Loucy (cell line): ENCODE measurements around the gene RBM20.

Experiments used
- H2AFZ ChIP-seq: fragments of 200-600 bp; sonication (generic); 2 replicates; pipeline ENCODE4 v1.6.0; 2016; ENCODE audit warnings: antibody characterized with exemption, mild to moderate bottlenecking, low read length, moderate library complexity
- H3F3A ChIP-seq: fragments of 200-600 bp; 2 replicates; pipeline ENCODE4 v1.6.0; 2016; ENCODE audit warnings: antibody characterized with exemption, low read depth, mild to moderate bottlenecking
- H3K27me3 ChIP-seq: fragments of 200-600 bp; sonication (generic); 2 replicates; pipeline ENCODE4 v1.6.1; 2014; ENCODE audit warnings: low read length, mild to moderate bottlenecking; ENCODE audit not compliant: insufficient read depth, poor library complexity, severe bottlenecking
- H3K36me3 ChIP-seq: fragments of 200-600 bp; sonication (generic); 2 replicates; pipeline ENCODE4 v1.6.1; 2016; ENCODE audit warnings: low read length; ENCODE audit not compliant: insufficient read depth
- H3K4me1 ChIP-seq: fragments of 200-600 bp; sonication (generic); 2 replicates; pipeline ENCODE4 v1.5.1; 2014; ENCODE audit warnings: low read length, mild to moderate bottlenecking; ENCODE audit not compliant: insufficient read depth, poor library complexity, severe bottlenecking
- H3K4me2 ChIP-seq: fragments of 200-600 bp; sonication (generic); 2 replicates; pipeline ENCODE4 v1.6.0; 2014; ENCODE audit warnings: antibody characterized with exemption, low read length, low read depth, mild to moderate bottlenecking; ENCODE audit not compliant: poor library complexity, severe bottlenecking
- H3K4me3 ChIP-seq: fragments of 200-600 bp; sonication (generic); 2 replicates; pipeline ENCODE4 v1.5.1; 2014; ENCODE audit warnings: low read length, mild to moderate bottlenecking, mixed read lengths; ENCODE audit not compliant: poor library complexity, severe bottlenecking
- H3K79me2 ChIP-seq: fragments of 200-600 bp; sonication (generic); 2 replicates; pipeline ENCODE4 v1.6.1; 2014; ENCODE audit warnings: low read length; ENCODE audit not compliant: insufficient read depth
- H3K9ac ChIP-seq: fragments of 200-600 bp; sonication (generic); 2 replicates; pipeline ENCODE4 v1.6.0; 2014; ENCODE audit warnings: mild to moderate bottlenecking, low read depth, low read length, moderate library complexity; ENCODE audit not compliant: poor library complexity, severe bottlenecking
- H3K9me2 ChIP-seq: fragments of 200-600 bp; sonication (generic); replicated peaks from 2 replicates; pipeline ENCODE4 v1.6.1; 2016; ENCODE audit warnings: low read depth, low read length, mixed read lengths
- H3K9me3 ChIP-seq: fragments of 200-600 bp; sonication (generic); 2 replicates; pipeline ENCODE4 v1.6.1; 2014; ENCODE audit warnings: mild to moderate bottlenecking, antibody characterized with exemption, low read length, low read depth; ENCODE audit not compliant: insufficient read depth
- H4K20me1 ChIP-seq: fragments of 200-600 bp; sonication (generic); 2 replicates; pipeline ENCODE4 v1.6.0; 2014; ENCODE audit warnings: antibody characterized with exemption, low read length, mild to moderate bottlenecking; ENCODE audit not compliant: insufficient read depth, poor library complexity, severe bottlenecking
- EZH2phosphoT487 ChIP-seq: fragments of 200-600 bp; IDR thresholded peaks from 2 replicates; pipeline ENCODE4 v1.6.1; 2018; ENCODE audit warnings: antibody characterized with exemption, mild to moderate bottlenecking, moderate library complexity, borderline replicate concordance
- TF ChIP-seq, protein P1 (sequence below): fragments of 200-600 bp; sonication (generic); conservative IDR thresholded peaks from 2 replicates; pipeline ENCODE4 v1.5.1; 2014; ENCODE audit warnings: mild to moderate bottlenecking, antibody characterized with exemption, low read length

The RBM20 gene

GRCh38 chr10:110858297-110858934 lies 214.3 kb downstream of the RBM20 start:
- H3K4me2 ChIP-seq, result peak overlapping the region; percentile 78

GRCh38 chr10:110859206-110859972 lies 215.3 kb downstream of the RBM20 start:
- Histone ChIP-seq H3K79me2 (no peaks in the 10 kb centered on the region), H3K9me2 (no peaks in the 10 kb centered on the region), H4K20me1 (no peaks in the 10 kb centered on the region), H3K4me2 (peak overlapping the region; percentile 78), H3K9ac (peak overlapping the region; percentile 71), H3K36me3 (no peaks in the 10 kb centered on the region), H3K9me3 (no peaks in the 10 kb centered on the region), H3K4me3 (peak overlapping the region; percentile 10), H3F3A (peaks cover 19% of the 10 kb centered on the region), H3K27me3 (no peaks in the 10 kb centered on the region), H2AFZ (0 out of 2 replicates have a peak overlapping the region, but pooled peaks have one; percentile 1), H3K4me1 (peaks cover 73% of the 10 kb centered on the region)
- TF ChIP-seq, protein P1, sequence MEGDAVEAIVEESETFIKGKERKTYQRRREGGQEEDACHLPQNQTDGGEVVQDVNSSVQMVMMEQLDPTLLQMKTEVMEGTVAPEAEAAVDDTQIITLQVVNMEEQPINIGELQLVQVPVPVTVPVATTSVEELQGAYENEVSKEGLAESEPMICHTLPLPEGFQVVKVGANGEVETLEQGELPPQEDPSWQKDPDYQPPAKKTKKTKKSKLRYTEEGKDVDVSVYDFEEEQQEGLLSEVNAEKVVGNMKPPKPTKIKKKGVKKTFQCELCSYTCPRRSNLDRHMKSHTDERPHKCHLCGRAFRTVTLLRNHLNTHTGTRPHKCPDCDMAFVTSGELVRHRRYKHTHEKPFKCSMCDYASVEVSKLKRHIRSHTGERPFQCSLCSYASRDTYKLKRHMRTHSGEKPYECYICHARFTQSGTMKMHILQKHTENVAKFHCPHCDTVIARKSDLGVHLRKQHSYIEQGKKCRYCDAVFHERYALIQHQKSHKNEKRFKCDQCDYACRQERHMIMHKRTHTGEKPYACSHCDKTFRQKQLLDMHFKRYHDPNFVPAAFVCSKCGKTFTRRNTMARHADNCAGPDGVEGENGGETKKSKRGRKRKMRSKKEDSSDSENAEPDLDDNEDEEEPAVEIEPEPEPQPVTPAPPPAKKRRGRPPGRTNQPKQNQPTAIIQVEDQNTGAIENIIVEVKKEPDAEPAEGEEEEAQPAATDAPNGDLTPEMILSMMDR, result no peak
- no peak for TF ChIP-seq EZH2phosphoT487

More at GRCh38 chr10:110858297-110858934, 214.3 kb downstream of the RBM20 start:
- peaks cover 20% of the 10 kb centered on the region for H3F3A ChIP-seq
- TF ChIP-seq, protein P1, result no peak
- TF ChIP-seq EZH2phosphoT487, result no peak
- H3K4me1 ChIP-seq, result peaks cover 74% of the 10 kb centered on the region
- no peaks in the 10 kb centered on the region for H3K9me2 ChIP-seq
- no peaks in the 10 kb centered on the region for H3K79me2 ChIP-seq
- H2AFZ ChIP-seq, result peak overlapping the region; percentile 56; the same call in 1 of the 2 replicates
- H3K27me3 ChIP-seq, result no peaks in the 10 kb centered on the region
- peak overlapping the region; percentile 59 for H3K4me3 ChIP-seq
- no peaks in the 10 kb centered on the region for H3K36me3 ChIP-seq
- no peaks in the 10 kb centered on the region for H3K9me3 ChIP-seq
- no peaks in the 10 kb centered on the region for H4K20me1 ChIP-seq
- H3K9ac ChIP-seq, result peak overlapping the region; percentile 71

DNA sequence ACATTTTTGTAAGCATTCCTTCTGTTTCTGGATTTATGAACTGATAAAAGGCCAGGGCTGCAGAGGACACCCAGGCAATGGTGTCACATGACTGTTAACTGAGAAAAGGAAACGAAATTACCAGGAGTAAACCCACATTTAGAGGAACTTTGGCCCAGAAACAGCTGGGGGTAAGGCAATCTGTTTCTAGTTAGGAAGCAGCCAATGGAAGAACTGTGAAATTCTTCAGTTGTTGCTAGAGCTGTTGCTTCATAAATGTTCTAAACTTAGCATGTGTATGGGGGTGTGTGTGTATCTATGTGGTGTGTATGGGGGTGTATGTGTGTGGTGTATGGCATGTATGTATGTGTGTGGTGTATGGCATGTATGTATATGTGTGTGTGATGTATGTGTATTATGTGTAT lies 215.8 kb downstream of the RBM20 start:
- H3K4me2 ChIP-seq, result peak overlapping the region; percentile 78
- TF ChIP-seq, protein P1, result no peak
- TF ChIP-seq EZH2phosphoT487, result no peak
- no peaks in the 10 kb centered on the region for H3K9me2 ChIP-seq
- peaks cover 75% of the 10 kb centered on the region for H3K4me1 ChIP-seq
- H3K9ac ChIP-seq, result peak overlapping the region; percentile 71
- H3K4me3 ChIP-seq, result peak overlapping the region; percentile 10
- H4K20me1 ChIP-seq, result no peaks in the 10 kb centered on the region
- no peaks in the 10 kb centered on the region for H3K36me3 ChIP-seq
- H3F3A ChIP-seq, result peaks cover 15% of the 10 kb centered on the region
- H3K79me2 ChIP-seq, result no peaks in the 10 kb centered on the region
- 0 out of 2 replicates have a peak overlapping the region, but pooled peaks have one; percentile 1 for H2AFZ ChIP-seq
- H3K9me3 ChIP-seq, result no peaks in the 10 kb centered on the region
- H3K27me3 ChIP-seq, result no peaks in the 10 kb centered on the region
